K562 (cell line): ENCODE data around the gene SSR2. TPM values are rescaled to one million over a fixed set of nuclear protein-coding genes. Genes with fewer than 3 reads are reported as not detected.

ENCODE experiments used
- ATAC-seq: fragments of 200-7000 bp; cut with Tn5 transposase; 3 replicates; pipeline ENCODE4 v1.9.1; 2020; ENCODE audit warnings: moderate library complexity
- BruUV-seq: library from RNA; stranded (reverse); fragments of 400-500 nt; replicated peaks from 2 replicates; lab custom pipeline; 2021; lab: Mats Ljungman, UMichigan
- CTCF ChIA-PET: fragments of 300-600 bp; formaldehyde crosslinking; extraction: SDS; loops from one replicate; lab custom pipeline; 2021; ENCODE audit warnings: low intra/inter-chr PET ratio; lab: Yijun Ruan, JAX
- POLR2A ChIA-PET: fragments of 300-600, 350-650 bp; sonication (Branson Sonifier 250); formaldehyde crosslinking; extraction: SDS; loops from one replicate; lab custom pipeline; 2021; ENCODE audit warnings: antibody characterized with exemption, inconsistent platforms; lab: Yijun Ruan, JAX
- DNase-seq, 4 experiments: peaks; one replicate each; pipeline versions ENCODE4 v3.0.0 to v3.0.0-alpha.2; 2011 to 2018; ENCODE audit warnings: low spot score in 3 of 4, mixed read lengths in 3 of 4; ENCODE audit errors: extremely low read depth in 1 of 4
- FAIRE-seq: peaks from 2 replicates; lab custom pipeline; 2011; peaks lifted over from hg19 to GRCh38; lab: Jason Lieb, UNC
- H2AFZ ChIP-seq: 2 replicates; pipeline ENCODE4 v1.6.0; 2011; ENCODE audit warnings: low read depth, low read length, control low read depth, inconsistent platforms
- H3K27ac ChIP-seq: fragments of 200-600 bp; 3 replicates; pipeline ENCODE4 v1.8.0; 2011; ENCODE audit warnings: low read depth, mild to moderate bottlenecking, control low read depth, inconsistent platforms, low read length, moderate library complexity, mixed read lengths; ENCODE audit errors: extremely low read depth
- H3K27me3 ChIP-seq, 2 experiments: fragments of 300-600 bp in 1 of 2; 2 replicates in 1 of 2; 3 replicates in 1 of 2; pipeline versions ENCODE4 v1.6.0 to v1.8.0; 2011; ENCODE audit warnings: inconsistent platforms in 2 of 2, low read length in 2 of 2, mild to moderate bottlenecking in 1 of 2, mixed read lengths in 1 of 2, moderate library complexity in 1 of 2; ENCODE audit not compliant: control insufficient read depth in 2 of 2, insufficient read depth in 2 of 2
- H3K36me3 ChIP-seq: fragments of 300-600 bp; 3 replicates; pipeline ENCODE4 v1.8.0; 2011; ENCODE audit warnings: mild to moderate bottlenecking, low read length, inconsistent platforms; ENCODE audit not compliant: control insufficient read depth, insufficient read depth
- H3K4me1 ChIP-seq, 2 experiments: fragments of 200-600 bp in 1 of 2; replicated peaks in 1 of 2; 2 replicates in 1 of 2; 3 replicates in 1 of 2; pipeline versions ENCODE4 v1.5.1 to v1.8.0; 2011; ENCODE audit warnings: inconsistent platforms in 2 of 2, low read length in 2 of 2, mild to moderate bottlenecking in 1 of 2, mixed read lengths in 1 of 2, moderate library complexity in 1 of 2; ENCODE audit not compliant: control insufficient read depth in 2 of 2, insufficient read depth in 2 of 2
- H3K4me2 ChIP-seq: 2 replicates; pipeline ENCODE4 v1.6.1; 2011; ENCODE audit warnings: low read length, control low read depth, inconsistent platforms, mixed read lengths; ENCODE audit not compliant: insufficient read depth
- H3K4me3 ChIP-seq: fragments of 200-600 bp; sonication (generic), shearing (Covaris generic); 2 replicates; pipeline ENCODE4 v1.5.1; 2016; ENCODE audit warnings: control low read depth, inconsistent platforms
- H3K79me2 ChIP-seq: fragments of 200-600 bp; 3 replicates; pipeline ENCODE4 v1.8.0; 2011; ENCODE audit warnings: low read length, inconsistent platforms; ENCODE audit not compliant: control insufficient read depth, insufficient read depth
- H3K9ac ChIP-seq, 2 experiments: 2 replicates each; pipeline versions ENCODE4 v1.6.0 to v1.6.1; 2011; ENCODE audit warnings: low read depth in 2 of 2, low read length in 2 of 2, control low read depth in 1 of 2, inconsistent platforms in 1 of 2, mild to moderate bottlenecking in 1 of 2, mixed read lengths in 1 of 2; ENCODE audit not compliant: insufficient read depth in 1 of 2
- H3K9me1 ChIP-seq: one replicate; pipeline ENCODE4 v1.6.0; 2011; ENCODE audit warnings: inconsistent platforms, mild to moderate bottlenecking, low read length, moderate library complexity; ENCODE audit not compliant: control insufficient read depth, insufficient read depth
- H3K9me3 ChIP-seq: replicated peaks from 2 replicates; pipeline ENCODE4 v1.5.1; 2011; ENCODE audit warnings: low read depth, low read length, inconsistent platforms; ENCODE audit not compliant: control insufficient read depth, insufficient read depth
- H4K20me1 ChIP-seq: replicated peaks from 2 replicates; pipeline ENCODE4 v1.6.1; 2011; ENCODE audit warnings: low read length, inconsistent platforms, mixed read lengths; ENCODE audit not compliant: control insufficient read depth, insufficient read depth
- CAMTA2 ChIP-seq: fragments of 250-450 bp; sonication (Bioruptor Pico); conservative IDR thresholded peaks from 2 replicates; pipeline ENCODE4 v1.5.1; 2022
- JUND ChIP-seq, 2 experiments: IDR thresholded peaks; 2 replicates in 1 of 2; 3 replicates in 1 of 2; pipeline ENCODE4 v1.6.1; 2011; ENCODE audit warnings: borderline replicate concordance in 2 of 2, low read depth in 2 of 2, low read length in 2 of 2, improper control_type of control experiment in 1 of 2, missing biosample characterization in 1 of 2, missing genetic modification characterization in 1 of 2, missing genetic modification reagents in 1 of 2
- MTA1 ChIP-seq: fragments of 450-650 bp; IDR thresholded peaks from 2 replicates; pipeline ENCODE4 v1.6.1; 2017; ENCODE audit warnings: borderline replicate concordance
- SMAD4 ChIP-seq: fragments of 250-450 bp; sonication (Bioruptor Pico); conservative IDR thresholded peaks from 2 replicates; pipeline ENCODE4 v1.8.0; 2021; ENCODE audit warnings: inconsistent platforms, mild to moderate bottlenecking, moderate library complexity
- ZNF507 ChIP-seq: conservative IDR thresholded peaks from 2 replicates; pipeline ENCODE4 v1.6.1; 2017; ENCODE audit warnings: missing genetic modification characterization, missing compliant biosample characterization
- WGBS: fragments of 100-300 bp; shearing (Covaris generic); methylation state at CpG from one replicate; pipeline ENCODE4 v1.1.6; 2016; ENCODE audit warnings: low coverage, mixed read lengths; ENCODE audit not compliant: insufficient coverage; ENCODE audit errors: missing lambda C conversion rate; 5-methylcytosine and 5-hydroxymethylcytosine counted together
- in situ Hi-C: fragments of 300-500 bp; cut with MboI; formaldehyde crosslinking; loops from 4 replicates; pipeline ENCODE4 v1.15.0; 2018; ENCODE audit warnings: inconsistent platforms, mixed read lengths
- intact Hi-C: fragments of 100-400 bp; cut with micrococcal nuclease; formaldehyde crosslinking; loops from 2 replicates; pipeline ENCODE4 v1.14.2; 2022
- polyA plus RNA-seq, 8 experiments: library from polyadenylated mRNA; depleted of rRNA in 4 of 8; stranded (reverse) in 5 of 8; unstranded in 3 of 8; fragments of >200 nt; fragmentation: Nextera tagmentation in 2 of 8; fragmentation: Illumina TruSeq in 1 of 8; extraction: Ambion mirVana in 2 of 8; extraction: Trizol in 1 of 8; gene quantifications; 2 replicates each; pipeline versions ENCODE4 v1.2.1 to v1.2.3, GENCODE V29; 2011 to 2014; ENCODE audit warnings: inconsistent platforms in 1 of 8, missing spikeins in 1 of 8
- total RNA-seq, 7 experiments: library from RNA; depleted of rRNA in 6 of 7; stranded (reverse); fragments of >200 nt in 6 of 7; fragmentation: Illumina TruSeq in 2 of 7; extraction: Trizol in 2 of 7; gene quantifications; 2 replicates each; pipeline versions ENCODE4 v1.2.1 to v1.2.3, GENCODE V29; 2011 to 2021; ENCODE audit warnings: low replicate concordance in 1 of 7

Gene SSR2
- total and polyA plus RNA-seq, 9 of the 15 experiments (the other 6 are each of a cell fraction or from before 2014, with no cell fraction given): 161 to 411 (median 240) TPM

GRCh38 chr1:156070548-156070947, 49.8 kb upstream of the SSR2 start:
- POLR2A ChIA-PET: interaction anchor here (0.7 kb wide), 2 partner anchors 8 to 40 kb away, joined by 3 to 4 read pairs; no protein-coding TSS in a partner anchor
- Histone ChIP-seq H3K9me3 (no peaks in the 10 kb centered on the region), H3K9me1 (no peaks in the 10 kb centered on the region), H3K36me3 (peaks cover 3% of the 10 kb centered on the region; the same call in 1 of the 3 replicates), H3K79me2 (no peaks in the 10 kb centered on the region), H3K4me1 (peaks cover 1 to 5% of the 10 kb centered on the region in 2 experiments; a peak in 4 of 5 replicates), H3K4me2 (no peak overlapping the region), H3K27ac (no peak overlapping the region), H4K20me1 (no peaks in the 10 kb centered on the region), H3K27me3 (no peaks in the 10 kb centered on the region), H3K9ac (peak overlapping the region in 1 of 2 experiments; percentile 20; a peak in 1 of 4 replicates), H2AFZ (no peak overlapping the region), H3K4me3 (no peak overlapping the region)
- 0% methylated on average over 2 of the region's 4 CpGs for WGBS
- intact Hi-C loops: no loop called here
- FAIRE-seq (no peak), ATAC-seq (no peak), DNase-seq (no peak)
- TF ChIP-seq SMAD4 (CRISPR knock-in tag) (no peak), MTA1 (no peak), ZNF507 (no peak), CAMTA2 (no peak), JUND (IDR thresholded peaks at IDR 0.05; ENCODE audit: borderline replicate concordance, low read depth, low read length) (no peak), JUND (tag; IDR thresholded peaks at IDR 0.05; ENCODE audit: borderline replicate concordance, low read depth, low read length) (no peak)
- CTCF ChIA-PET: no interaction called here
- in situ Hi-C loops: no loop called here
- no TSS peak for BruUV-seq
